H1 (cell line): Measurements from ENCODE around the gene ATP1A3. TPM values are rescaled to one million over a fixed set of nuclear protein-coding genes. Genes with fewer than 3 reads are reported as not detected.

Experiments
- ASH2L ChIP-seq: fragments of 200-600, 300-600 bp; sonication (generic); IDR thresholded peaks from one replicate; pipeline ENCODE4 v1.7.1; 2017; ENCODE audit warnings: low read length
- BACH1 ChIP-seq: IDR thresholded peaks from 2 replicates; pipeline ENCODE4 v1.6.1; 2012; ENCODE audit warnings: low read length, improper control_type of control experiment
- KDM1A ChIP-seq: fragments of 200-600, 300-600 bp; sonication (generic); IDR thresholded peaks from 2 replicates; pipeline ENCODE4 v1.7.1; 2016; ENCODE audit warnings: mild to moderate bottlenecking, low read length, borderline replicate concordance
- MAFK ChIP-seq: IDR thresholded peaks from 2 replicates; pipeline ENCODE4 v1.6.1; 2012; ENCODE audit warnings: low read depth, mild to moderate bottlenecking, improper control_type of control experiment, low read length
- SIRT6 ChIP-seq: IDR thresholded peaks from one replicate; pipeline ENCODE4 v1.7.1; 2012; ENCODE audit warnings: low read length, inconsistent platforms
- TAF7 ChIP-seq: optimal IDR thresholded peaks from 2 replicates; pipeline ENCODE3; 2011; ENCODE audit warnings: low read depth, mild to moderate bottlenecking, inconsistent platforms, low read length, moderate library complexity, borderline replicate concordance
- polyA plus RNA-seq, 7 experiments: library from polyadenylated mRNA; depleted of rRNA in 3 of 7; stranded (reverse) in 5 of 7; unstranded in 2 of 7; fragments of >200 nt in 5 of 7; fragments of 200-250 nt in 2 of 7; gene quantifications; 1 replicate in 5 of 7; 2 replicates in 1 of 7; 4 replicates in 1 of 7; pipeline versions ENCODE4 v1.2.1 to v1.2.3, GENCODE V29; 2011 to 2013; ENCODE audit warnings: missing spikeins in 2 of 7, mixed read lengths in 2 of 7
- total RNA-seq: library from RNA; stranded (reverse); fragmentation: NEBNext Ultra II Directional; extraction: Animal tissue kit (Norgen Biotek cat#: 25700); gene quantifications from 2 replicates; pipeline ENCODE4 v1.2.1, GENCODE V29; 2021
- TF ChIP-seq, protein P1 (sequence below): IDR thresholded peaks from 2 replicates; pipeline ENCODE4 v1.6.1; 2011; ENCODE audit warnings: low read depth, mild to moderate bottlenecking, low read length; ENCODE audit not compliant: insufficient read depth
- TF ChIP-seq, protein P2 (sequence below), 3 experiments: IDR thresholded peaks; 1 replicate in 2 of 3; 2 replicates in 1 of 3; pipeline versions ENCODE4 v1.5.1 to v1.6.1; 2011; ENCODE audit warnings: low read length in 3 of 3, mild to moderate bottlenecking in 3 of 3, inconsistent platforms in 2 of 3, low read depth in 1 of 3, moderate library complexity in 1 of 3; ENCODE audit not compliant: insufficient read depth in 1 of 3; ENCODE audit errors: control extremely low read depth in 1 of 3
- TF ChIP-seq, protein P3 (sequence below): IDR thresholded peaks from 2 replicates; pipeline ENCODE4 v1.6.1; 2012; ENCODE audit warnings: inconsistent platforms
- TF ChIP-seq, protein P4 (sequence below): IDR thresholded peaks from 2 replicates; pipeline ENCODE4 v1.6.1; 2012; ENCODE audit warnings: low read length, inconsistent platforms

The ATP1A3 gene
- total and polyA plus RNA-seq, 2 of the 8 experiments (the other 6 are each of a cell fraction or from before 2014, with no cell fraction given): 11.1 to 41.2 TPM

DNA sequence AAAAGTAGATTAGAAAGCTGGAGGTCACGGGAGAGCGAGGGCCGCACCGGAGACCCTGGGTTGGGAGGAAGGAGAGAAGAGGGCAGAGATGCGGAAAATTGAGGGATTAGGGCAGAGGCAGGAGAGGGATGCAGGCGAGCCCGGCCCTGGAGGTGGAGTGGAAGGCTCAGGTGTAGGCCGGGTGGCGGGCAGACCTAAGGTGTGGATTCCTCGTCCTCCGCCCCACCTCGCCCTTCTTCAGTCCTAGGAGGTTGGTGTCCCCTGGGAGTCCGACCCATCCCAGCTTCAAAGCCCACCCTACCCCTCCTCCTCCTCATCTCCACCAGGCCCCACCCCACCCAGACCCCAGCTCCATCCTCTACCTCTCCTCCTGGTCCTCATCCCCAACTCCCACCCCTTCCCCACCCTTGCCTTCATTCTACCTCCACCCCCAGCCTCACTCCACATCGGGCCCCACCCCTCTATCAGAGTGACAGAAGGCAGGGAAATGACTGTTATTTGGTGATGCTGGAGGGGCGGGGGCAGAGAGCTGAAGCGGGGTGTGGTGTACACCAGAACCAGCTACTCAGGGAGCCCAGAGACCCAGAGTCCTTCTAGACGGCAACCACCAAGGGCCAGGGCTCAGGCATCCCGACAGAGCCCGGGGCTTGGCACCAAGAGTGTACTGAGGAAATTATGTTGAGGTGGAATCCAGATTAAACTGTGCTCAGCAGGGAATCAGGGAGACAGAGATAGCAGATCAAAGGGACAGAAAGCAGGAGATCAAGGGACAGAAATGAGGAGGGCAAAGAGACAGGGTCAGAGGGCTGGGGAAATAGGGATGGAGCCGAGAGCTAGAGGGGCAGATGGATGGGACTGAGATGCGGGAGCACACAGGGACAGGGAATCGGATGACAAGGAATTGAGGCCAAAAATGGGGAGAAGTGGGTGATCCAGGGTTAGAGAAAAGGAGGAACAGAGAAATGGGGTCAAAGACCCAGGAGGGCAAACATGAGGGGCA lies 72.2 kb downstream of the ATP1A3 start (continued):
- TF ChIP-seq, protein P1, sequence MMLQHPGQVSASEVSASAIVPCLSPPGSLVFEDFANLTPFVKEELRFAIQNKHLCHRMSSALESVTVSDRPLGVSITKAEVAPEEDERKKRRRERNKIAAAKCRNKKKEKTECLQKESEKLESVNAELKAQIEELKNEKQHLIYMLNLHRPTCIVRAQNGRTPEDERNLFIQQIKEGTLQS: no peak
- TF ChIP-seq, protein P2, sequence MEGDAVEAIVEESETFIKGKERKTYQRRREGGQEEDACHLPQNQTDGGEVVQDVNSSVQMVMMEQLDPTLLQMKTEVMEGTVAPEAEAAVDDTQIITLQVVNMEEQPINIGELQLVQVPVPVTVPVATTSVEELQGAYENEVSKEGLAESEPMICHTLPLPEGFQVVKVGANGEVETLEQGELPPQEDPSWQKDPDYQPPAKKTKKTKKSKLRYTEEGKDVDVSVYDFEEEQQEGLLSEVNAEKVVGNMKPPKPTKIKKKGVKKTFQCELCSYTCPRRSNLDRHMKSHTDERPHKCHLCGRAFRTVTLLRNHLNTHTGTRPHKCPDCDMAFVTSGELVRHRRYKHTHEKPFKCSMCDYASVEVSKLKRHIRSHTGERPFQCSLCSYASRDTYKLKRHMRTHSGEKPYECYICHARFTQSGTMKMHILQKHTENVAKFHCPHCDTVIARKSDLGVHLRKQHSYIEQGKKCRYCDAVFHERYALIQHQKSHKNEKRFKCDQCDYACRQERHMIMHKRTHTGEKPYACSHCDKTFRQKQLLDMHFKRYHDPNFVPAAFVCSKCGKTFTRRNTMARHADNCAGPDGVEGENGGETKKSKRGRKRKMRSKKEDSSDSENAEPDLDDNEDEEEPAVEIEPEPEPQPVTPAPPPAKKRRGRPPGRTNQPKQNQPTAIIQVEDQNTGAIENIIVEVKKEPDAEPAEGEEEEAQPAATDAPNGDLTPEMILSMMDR (IDR thresholded peaks at IDR 0.05; ENCODE audit: control extremely low read depth in 1 of 3, insufficient read depth in 1 of 3, low read depth in 1 of 3, low read length in 3 of 3): no peak
- TF ChIP-seq, protein P3, sequence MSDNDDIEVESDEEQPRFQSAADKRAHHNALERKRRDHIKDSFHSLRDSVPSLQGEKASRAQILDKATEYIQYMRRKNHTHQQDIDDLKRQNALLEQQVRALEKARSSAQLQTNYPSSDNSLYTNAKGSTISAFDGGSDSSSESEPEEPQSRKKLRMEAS: no peak
- no peak for TF ChIP-seq SIRT6
- TF ChIP-seq, protein P4, sequence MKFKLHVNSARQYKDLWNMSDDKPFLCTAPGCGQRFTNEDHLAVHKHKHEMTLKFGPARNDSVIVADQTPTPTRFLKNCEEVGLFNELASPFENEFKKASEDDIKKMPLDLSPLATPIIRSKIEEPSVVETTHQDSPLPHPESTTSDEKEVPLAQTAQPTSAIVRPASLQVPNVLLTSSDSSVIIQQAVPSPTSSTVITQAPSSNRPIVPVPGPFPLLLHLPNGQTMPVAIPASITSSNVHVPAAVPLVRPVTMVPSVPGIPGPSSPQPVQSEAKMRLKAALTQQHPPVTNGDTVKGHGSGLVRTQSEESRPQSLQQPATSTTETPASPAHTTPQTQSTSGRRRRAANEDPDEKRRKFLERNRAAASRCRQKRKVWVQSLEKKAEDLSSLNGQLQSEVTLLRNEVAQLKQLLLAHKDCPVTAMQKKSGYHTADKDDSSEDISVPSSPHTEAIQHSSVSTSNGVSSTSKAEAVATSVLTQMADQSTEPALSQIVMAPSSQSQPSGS: no peak
- TF ChIP-seq TAF7: no peak
- no peak for TF ChIP-seq BACH1
- no peak for TF ChIP-seq MAFK
- TF ChIP-seq KDM1A: no peak
- TF ChIP-seq ASH2L: no peak
